ENCODE data around the gene BTBD16. TPM values are rescaled to one million over a fixed set of nuclear protein-coding genes. Genes with fewer than 3 reads are reported as not detected.

BTBD16 gene
- total and polyA plus RNA-seq, 2 of the 4 experiments (the other 2 are of a cell fraction), result not detected

- Histone ChIP-seq H3K36me3 (ENCODE audit: control insufficient read depth, insufficient read depth, low read length) (no peaks in the 10 kb centered on the region), H2AK9ac (replicated peaks; ENCODE audit: low read depth, low read length, poor library complexity) (no peak overlapping the region), H2BK15ac (ENCODE audit: low read depth, low read length) (no peak overlapping the region), H4K8ac (ENCODE audit: low read depth in 2 of 2, low read length in 2 of 2) (no peak overlapping the region), H3K56ac (ENCODE audit: extremely low read depth, insufficient read depth, low read length) (no peak overlapping the region), H3K27ac (ENCODE audit: insufficient read depth, low read length) (no peak overlapping the region), H2BK5ac (ENCODE audit: low read depth, low read length, poor library complexity, severe bottlenecking) (no peak overlapping the region), H4K5ac (ENCODE audit: low read depth, low read length) (no peak overlapping the region), H3K9ac (ENCODE audit: low read depth, low read length) (no peak overlapping the region), H2BK120ac (ENCODE audit: low read depth, low read length) (no peak overlapping the region), H3K23ac (ENCODE audit: low read depth, low read length) (no peak overlapping the region), H3K9me1 (ENCODE audit: insufficient read depth, low read length) (no peaks in the 10 kb centered on the region), H4K20me1 (ENCODE audit: insufficient read depth, low read length) (no peaks in the 10 kb centered on the region; the same call in 1 of the 2 replicates), H4K91ac (ENCODE audit: insufficient read depth, low read depth, low read length) (no peak overlapping the region), H3K4me3 (ENCODE audit: insufficient read depth, low read depth, low read length) (no peak overlapping the region), H3K4ac (ENCODE audit: low read depth, low read length) (no peak overlapping the region), H2AK5ac (ENCODE audit: low read depth, low read length) (no peak overlapping the region), H3K14ac (replicated peaks; ENCODE audit: low read depth, low read length) (no peak overlapping the region), H3K18ac (ENCODE audit: low read depth, low read length) (no peak overlapping the region), H2AFZ (replicated peaks; ENCODE audit: low read length, poor library complexity) (no peak overlapping the region), H3K27me3 (ENCODE audit: control insufficient read depth, insufficient read depth, low read length) (peaks cover 26% of the 10 kb centered on the region), H3K4me1 (ENCODE audit: control insufficient read depth, insufficient read depth, low read length) (no peaks in the 10 kb centered on the region), H3K4me2 (ENCODE audit: low read depth, low read length) (no peak overlapping the region), H3K79me1 (ENCODE audit: low read depth in 1 of 2, low read length in 2 of 2) (no peaks in the 10 kb centered on the region), H3K9me3 (ENCODE audit: control insufficient read depth, insufficient read depth, low read length) (peaks cover 7% of the 10 kb centered on the region; the same call in 1 of the 2 replicates), H2BK20ac (ENCODE audit: low read depth, low read length) (no peak overlapping the region)
- intact Hi-C loops (cut with micrococcal nuclease) (no loop called here), in situ Hi-C loops (cut with MboI; ENCODE audit: low sequenced_read_pairs) (loop anchor here (10.0 kb wide), 1 partner anchor 227 kb away; no protein-coding TSS in a partner anchor), dilution Hi-C loops (cut with HindIII; ENCODE audit: low sequenced_read_pairs, unreplicated experiment) (no loop called here)
- CTCF ChIA-PET, result no interaction called here
- POLR2A ChIA-PET (ENCODE audit: unreplicated experiment), result no interaction called here
- DNase-seq, result no peak
- no TSS peak for BruUV-seq (replicated peaks)
- ATAC-seq (ENCODE audit: low read depth), result no peak
- TF ChIP-seq RCOR1 (IDR thresholded peaks at IDR 0.05; ENCODE audit: insufficient replicate concordance, low read length), result no peak
- TF ChIP-seq MAZ (IDR thresholded peaks at IDR 0.05; ENCODE audit: borderline replicate concordance, low read depth, low read length), result no peak
- TF ChIP-seq SMC3 (IDR thresholded peaks at IDR 0.05; ENCODE audit: low read depth, low read length), result no peak
- TF ChIP-seq CTCF (conservative IDR thresholded peaks at IDR 0.05; ENCODE audit: low read depth, low read length), result no peak
- TF ChIP-seq MXI1 (IDR thresholded peaks at IDR 0.05; ENCODE audit: borderline replicate concordance, low read depth, low read length), result no peak
- TF ChIP-seq POLR2A (IDR thresholded peaks at IDR 0.05; ENCODE audit: low read depth, low read length), result no peak
- TF ChIP-seq BHLHE40 (IDR thresholded peaks at IDR 0.05; ENCODE audit: low read depth, low read length), result no peak
- no CpG with 5 or more reads among the region's 8 CpGs for WGBS, 2 experiments (ENCODE audit: extremely low coverage in 2 of 2, insufficient read length in 1 of 2)
Observed at GRCh38 chr10:122347170-122347841, 76.2 kb downstream of the BTBD16 start.

Data from IMR-90 (cell line).